Nucleus accumbens (tissue), 56 donors: ENCODE results near the gene BZW2.

Experiments used
- DNase-seq, 56 donors: peaks; one replicate each; lab custom pipeline; 2025; lab: John Stamatoyannopoulos, UW

The BZW2 gene

DNA sequence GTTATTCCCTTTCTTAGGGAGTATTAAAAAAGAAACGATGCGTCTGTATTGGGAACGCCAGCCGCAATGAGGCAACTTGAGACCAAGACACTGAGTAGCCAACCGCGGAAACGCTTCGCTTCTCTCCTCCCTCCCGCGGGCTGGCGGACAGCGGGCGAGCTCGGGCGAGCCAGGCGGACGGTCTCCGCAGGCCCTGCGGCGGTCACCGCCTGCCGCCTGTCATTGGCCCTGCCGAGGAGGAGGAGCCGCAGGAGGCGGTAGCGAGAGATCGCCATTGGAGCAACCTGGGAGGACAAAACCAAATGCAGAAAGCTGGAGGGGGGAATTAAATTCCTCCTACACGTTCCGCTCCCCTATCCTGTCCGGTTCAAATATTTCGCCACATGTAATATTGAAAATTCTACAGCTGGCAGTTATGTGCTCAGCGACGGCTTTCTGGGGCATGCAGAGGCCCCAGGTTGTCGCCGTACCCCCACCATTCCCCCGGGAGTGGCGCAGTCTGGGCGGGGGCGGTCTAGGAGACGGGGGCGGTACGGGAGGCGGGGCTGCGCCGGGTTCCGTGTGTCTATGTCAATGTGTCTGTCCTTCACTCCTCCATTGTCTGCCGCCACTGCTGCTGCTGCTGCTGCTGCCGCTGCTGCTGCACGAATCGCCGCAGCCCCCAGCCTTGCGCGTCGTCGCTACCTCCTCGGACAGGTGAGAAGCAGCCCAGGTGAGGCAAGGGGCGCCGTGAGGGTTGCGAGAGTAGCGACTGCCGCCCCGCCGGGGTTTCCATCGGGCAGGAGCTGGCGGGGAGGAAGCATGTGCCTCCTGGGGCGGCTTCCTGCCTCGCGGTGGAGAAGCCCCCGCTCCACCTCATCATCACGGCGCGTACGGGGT lies at the start of gene BZW2, which contains the start of gene ANKMY2:
BZW2 (plus strand) TSS at position 589 of the 879 bp plus-strand sequence. CDS start 19,263 bp downstream, outside the sequence.
ANKMY2 (minus strand) TSS at position 162 of the 879 bp plus-strand sequence. CDS start 181 bp downstream, outside the sequence.
- DNase-seq, result peak; percentile 40 to 96 (median 90)

DNA sequence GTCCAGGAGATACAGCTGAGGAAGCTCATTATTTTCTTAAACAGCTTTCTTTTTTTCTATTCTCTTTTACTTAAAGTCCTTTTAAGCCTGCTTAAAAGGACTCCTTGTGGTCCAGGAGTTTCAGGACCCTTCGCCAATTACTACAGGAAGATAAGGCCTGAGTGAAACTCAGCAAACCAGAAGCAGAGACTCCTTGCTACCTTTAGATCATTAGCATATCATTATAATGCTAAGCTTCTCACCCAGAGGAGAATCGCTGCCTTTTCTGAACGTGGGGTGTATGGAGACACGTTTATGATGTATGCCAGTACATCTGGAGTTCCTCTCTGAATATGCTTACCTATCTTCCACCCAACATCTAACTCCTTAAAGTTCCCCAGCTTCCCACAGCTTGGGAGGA lies 48.0 kb upstream of the BZW2 start:
- no peak for DNase-seq

DNA sequence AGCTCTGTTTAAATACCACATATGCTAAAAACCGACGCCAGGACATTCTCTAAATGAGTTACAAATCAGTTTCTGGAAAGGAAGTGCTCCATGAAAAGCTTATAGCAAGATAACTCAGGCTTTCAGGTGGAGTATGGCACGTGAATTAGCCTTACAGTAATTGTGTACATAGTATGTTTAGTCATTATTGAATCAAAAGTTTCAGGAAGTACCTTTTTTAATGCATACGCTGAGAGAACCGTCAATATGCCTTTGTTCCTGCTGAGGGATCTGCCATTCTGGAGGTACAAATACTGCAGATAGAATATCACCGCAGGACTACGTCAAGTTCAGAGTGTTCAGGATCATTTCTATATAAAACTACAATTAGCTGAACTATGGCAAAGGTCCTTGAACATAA lies 46.1 kb upstream of the BZW2 start:
- DNase-seq, result no peak

DNA sequence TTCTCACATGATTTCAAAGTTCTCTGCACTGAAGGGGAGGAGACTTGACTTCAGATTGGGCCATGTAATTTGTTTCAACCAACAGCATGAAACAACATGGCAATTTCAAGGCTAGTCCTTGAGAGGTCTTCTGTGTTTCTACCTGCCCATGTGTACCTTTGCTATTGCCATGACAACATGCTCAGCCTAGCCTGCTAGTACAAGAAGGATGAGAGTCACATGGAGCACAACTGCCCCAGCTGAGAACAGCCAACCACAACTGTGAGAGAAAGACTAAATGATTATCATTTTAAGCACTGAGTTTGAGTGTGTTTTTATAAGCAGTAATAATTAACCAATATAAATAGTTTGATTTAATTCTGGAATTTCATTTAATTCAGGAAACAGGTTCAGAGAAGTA lies 42.3 kb upstream of the BZW2 start:
- DNase-seq, result no peak

DNA sequence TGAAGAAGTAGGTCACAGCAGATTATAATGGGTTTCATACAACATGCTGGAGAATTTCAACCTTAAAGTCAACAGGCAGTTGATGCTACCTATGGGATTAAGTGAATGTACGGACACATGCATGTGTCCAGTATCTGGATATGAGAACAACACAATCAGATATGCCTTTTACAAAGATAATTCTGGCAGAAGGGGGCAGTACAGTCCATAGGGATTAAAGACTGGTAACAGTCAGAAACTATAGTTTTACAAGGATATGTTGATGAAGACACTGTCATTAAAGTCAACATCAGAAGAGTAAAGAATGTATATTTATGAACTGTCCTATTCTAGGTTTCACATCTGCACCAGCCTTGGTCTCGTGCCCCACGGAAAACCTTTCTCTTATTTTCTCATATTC lies 41.9 kb upstream of the BZW2 start:
- no peak for DNase-seq

DNA sequence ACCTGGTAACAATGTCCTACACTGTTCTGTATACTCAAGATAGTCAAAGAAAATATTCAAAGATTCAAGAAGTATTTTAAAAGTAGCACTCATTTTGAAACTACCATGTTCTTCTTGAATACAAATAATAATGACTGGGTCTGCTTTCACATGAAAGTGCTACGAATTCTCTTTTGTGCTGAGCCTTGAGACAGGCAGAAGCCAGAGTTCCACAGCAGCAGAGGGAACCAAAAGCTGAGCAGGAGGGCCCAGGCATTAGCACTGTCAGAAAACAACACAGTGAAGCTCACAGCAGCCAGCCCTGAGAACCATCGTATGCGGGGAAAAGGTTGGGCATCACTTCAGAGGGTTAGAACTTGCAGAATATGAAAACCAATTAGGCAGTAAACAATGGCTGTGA lies 39.3 kb upstream of the BZW2 start:
- no peak for DNase-seq

DNA sequence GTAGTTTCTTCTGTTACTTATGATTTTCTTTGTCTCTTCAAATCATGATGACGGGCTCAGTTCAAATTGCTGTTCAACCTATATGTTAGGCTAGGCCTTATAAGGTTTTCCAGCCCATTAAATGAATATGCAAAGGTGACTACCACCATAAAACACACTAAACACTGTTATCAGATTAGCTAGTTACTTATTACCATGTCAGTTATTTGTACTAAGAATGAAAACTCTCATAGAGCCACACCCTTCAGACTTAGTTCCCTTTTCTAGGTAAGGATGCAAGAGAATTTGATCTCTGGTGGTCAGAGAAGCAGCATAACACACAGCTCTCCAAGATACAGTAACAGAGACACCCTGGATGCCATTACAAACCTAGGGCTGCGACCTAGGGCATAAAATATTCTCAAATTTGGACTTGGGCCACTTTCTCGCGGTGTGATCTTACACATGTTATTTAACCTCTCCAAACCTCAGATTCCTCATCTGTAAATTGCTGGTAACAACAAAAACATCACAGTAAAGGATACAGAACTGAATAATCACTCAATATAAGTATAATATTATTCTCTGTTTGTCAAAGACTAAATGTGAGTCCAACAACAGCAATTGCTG lies 36.0 kb upstream of the BZW2 start:
- no peak for DNase-seq

DNA sequence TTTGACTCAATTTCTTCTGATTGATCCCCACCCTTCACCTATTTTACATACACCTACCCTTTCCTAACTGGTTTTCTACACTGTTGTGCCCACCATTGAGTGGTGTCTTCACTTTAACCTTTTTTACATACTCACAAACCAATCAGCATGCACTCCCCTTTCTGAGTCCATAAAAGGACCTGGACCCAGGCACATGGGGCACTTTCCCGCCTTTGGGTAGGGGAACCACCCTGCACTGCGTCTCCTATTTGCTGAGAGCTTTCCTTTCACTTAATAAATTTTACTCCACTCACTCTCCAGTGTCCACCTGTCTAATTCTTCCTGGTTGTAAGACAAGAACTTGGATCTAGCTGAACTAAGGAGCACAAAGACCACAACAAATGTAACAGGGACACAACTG lies 34.3 kb upstream of the BZW2 start:
- no peak for DNase-seq

DNA sequence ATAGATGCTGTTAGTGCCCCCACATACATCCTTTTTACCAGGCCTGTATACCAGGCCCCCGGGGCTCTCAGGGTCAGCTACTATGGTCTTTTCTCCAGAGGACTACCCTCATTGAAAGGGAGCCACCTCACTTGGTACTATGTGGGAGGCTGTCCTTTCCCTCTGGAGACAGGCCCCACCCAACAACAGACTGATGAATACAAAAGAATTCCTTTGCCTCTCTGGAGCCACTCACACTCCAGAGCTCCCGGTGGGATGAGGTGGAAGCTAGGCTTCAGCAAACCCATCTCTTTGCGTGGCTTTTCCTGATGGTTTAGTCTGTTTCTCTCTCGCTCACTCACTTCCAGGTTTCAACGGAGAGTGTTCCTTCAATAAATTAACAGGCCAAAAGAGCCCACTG lies 30.8 kb upstream of the BZW2 start:
- DNase-seq, result no peak

DNA sequence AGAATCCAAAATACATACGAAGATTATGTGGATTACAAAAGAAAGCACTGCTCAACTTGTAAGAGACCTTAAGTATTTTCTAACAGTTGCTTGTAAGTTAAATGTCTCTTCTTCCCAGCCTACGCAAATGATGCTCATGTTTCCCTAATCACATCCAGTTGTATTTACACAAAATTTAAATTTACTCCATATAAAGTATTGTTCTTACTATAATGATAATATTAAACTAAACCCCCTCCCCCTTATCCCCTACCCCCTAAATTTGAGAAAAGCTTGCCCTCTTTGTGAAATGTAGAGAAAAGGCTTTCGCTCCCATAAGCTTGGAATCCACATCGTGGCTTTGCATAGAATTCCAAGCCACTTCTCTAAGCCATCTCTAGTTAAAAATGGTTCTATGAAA lies 29.9 kb upstream of the BZW2 start:
- no peak for DNase-seq

DNA sequence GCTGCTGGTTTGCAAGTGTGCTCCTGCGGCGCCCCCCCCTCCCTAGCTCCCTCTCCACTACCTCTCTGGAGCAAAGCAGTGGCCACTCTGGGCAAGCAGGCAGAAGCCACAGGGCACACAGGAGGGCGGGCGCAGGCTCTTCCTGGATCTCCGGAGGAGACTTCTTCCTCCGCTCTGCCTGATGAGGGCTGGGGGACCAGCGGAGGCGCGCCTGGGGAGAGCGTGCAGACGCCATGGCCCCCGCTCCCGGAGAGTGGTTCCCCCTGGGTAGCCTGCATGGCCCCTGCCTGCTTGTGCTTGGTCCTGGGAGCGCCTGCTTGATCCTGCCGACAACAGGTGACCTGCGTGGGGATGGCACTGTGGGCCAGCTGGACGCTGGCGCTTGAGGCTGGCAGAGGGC lies 29.4 kb upstream of the BZW2 start:
- no peak for DNase-seq

DNA sequence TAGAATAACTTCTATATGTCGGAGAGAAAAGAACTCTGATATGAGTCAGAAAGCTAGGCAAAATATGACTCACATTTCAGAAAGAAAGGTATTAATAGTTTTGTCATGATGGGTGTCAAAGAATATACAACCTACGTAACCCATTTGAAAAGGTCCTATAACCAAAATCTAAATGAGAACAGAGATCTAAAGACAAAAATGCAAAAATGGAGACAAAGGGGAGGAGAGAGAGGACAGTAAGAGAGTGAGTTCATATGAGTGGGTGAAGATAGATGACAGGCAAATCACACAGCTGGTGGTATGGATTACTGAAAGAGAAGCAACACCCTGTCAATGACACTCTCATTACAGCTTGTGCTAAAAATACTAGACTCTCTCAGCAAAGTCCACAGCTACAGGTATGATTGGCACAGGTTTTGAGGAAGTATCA lies 26.0 kb upstream of the BZW2 start:
- DNase-seq, result peak in 3 of 56 donors; percentile 5 to 48 (median 34)

DNA sequence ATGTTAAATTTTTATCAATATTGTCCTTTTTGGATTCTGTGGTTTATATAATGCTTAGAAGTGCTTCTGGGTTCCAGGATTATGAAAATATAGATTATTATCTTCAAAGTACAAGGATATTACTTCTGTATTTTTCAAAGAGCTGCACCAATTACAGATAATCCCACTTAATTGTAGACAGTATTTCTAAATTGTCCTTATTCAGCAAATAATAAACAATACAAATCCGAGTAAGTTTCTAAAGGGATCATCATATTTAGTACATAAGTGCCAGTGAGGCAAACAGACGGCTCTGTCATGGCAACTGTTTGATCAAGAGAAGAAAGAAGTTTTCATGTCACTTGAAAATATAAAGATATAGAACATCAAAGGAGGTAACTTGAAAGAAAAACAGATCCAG lies 19.6 kb upstream of the BZW2 start:
- no peak for DNase-seq

DNA sequence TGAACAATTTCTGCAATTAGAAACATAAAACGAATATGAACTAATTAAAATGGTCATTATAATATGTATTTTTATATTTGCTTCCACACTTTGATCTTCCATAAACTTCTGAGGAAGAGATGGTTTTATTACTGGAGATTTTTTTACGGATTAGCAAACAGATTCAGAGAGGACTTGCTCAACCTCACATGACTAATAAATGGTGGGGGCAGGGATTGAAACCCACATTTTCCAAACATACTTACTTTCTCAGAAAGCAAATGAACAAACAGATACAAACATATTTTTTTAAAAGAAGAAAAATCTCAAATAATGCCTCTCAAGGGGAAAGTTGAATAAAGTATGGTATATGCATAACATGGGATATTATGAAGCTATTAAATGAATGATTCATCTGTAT lies 18.7 kb upstream of the BZW2 start:
- DNase-seq, result no peak

DNA sequence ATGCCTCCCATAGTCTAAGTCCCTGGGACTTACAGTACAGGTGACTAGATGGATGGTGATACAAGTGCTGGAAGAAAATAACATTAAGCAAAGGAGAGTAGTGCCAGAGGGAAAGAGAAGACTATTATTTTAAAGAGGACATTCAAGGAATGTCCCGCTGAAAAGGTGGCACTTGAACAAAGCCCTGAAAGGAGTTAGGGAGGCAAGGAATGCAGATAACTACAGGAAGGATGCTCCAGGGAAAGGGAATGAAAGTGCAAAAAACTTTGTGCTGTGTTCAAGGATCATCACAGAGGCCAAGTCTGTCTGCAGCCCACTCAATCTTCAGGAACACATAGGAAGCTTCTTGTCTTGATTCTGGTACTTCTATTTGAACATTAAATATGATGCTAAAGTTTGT lies 15.3 kb upstream of the BZW2 start:
- no peak for DNase-seq

DNA sequence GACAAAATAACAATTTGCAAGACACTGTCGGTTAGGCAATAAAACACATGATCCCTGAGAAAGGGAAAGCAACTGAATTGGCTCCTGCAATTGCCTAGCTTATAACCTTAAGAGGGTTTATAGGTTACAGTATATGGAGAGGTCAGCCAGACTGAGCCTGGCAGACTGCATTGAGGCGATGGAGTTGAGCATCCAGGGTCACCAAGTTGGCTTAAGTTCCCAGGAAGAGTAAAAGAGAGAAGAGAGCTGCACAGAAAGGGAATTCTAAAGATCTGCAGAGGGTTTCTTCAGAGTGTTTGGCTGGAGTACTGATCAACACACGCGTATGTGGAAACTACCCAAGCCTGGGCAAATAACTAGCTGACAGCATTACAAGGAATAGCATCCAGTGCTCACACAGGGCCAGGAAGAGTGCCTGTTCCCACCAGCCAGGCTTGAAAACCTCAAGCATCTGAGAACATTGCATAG lies 11.7 kb upstream of the BZW2 start:
- DNase-seq, result peak in 4 of 56 donors; percentile 6 to 33 (median 24)

DNA sequence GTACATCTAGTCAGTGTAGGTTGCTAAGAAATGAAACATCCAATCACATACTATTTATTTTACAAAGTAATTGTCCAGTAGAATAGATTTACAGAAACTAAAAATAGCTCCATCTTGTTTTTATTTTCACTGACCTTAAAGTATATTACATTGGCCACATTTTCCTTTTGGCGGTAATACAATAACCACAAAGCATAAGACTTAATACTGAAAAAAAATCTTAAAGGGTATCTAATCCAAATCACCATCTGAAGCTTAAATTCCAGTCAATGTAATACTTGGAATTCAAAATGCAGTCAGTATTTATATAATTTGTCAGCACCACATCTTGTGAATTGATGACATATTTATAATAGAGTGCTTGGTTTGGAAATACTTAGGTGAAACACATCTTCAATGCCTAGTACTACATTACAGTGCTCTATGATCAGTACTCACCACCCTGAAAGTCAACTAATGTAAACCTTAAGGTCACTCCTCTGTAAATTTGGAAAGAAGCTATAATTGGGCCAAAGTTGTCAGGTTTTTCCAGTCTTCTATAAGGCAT lies 9.4 kb upstream of the BZW2 start:
- no peak for DNase-seq

DNA sequence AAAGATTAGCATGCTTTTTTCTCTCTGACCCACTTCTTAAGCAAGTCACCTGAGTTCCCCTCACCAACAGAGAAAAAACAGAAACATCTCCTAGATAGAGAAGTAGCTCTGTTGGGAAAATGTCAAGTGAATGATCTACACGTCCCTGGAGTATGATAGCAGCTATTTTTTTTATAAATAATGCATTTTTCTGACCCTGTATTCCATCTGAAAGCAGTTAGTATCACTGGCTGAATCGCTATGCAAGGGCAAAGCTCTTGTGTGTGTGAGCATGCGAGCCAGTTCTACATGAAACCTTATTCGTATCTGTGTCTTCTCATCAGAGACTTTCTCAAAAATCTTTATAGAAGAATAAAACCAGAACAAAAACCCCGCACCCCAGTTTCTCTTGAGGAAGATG lies 8.6 kb upstream of the BZW2 start:
- DNase-seq, result no peak

DNA sequence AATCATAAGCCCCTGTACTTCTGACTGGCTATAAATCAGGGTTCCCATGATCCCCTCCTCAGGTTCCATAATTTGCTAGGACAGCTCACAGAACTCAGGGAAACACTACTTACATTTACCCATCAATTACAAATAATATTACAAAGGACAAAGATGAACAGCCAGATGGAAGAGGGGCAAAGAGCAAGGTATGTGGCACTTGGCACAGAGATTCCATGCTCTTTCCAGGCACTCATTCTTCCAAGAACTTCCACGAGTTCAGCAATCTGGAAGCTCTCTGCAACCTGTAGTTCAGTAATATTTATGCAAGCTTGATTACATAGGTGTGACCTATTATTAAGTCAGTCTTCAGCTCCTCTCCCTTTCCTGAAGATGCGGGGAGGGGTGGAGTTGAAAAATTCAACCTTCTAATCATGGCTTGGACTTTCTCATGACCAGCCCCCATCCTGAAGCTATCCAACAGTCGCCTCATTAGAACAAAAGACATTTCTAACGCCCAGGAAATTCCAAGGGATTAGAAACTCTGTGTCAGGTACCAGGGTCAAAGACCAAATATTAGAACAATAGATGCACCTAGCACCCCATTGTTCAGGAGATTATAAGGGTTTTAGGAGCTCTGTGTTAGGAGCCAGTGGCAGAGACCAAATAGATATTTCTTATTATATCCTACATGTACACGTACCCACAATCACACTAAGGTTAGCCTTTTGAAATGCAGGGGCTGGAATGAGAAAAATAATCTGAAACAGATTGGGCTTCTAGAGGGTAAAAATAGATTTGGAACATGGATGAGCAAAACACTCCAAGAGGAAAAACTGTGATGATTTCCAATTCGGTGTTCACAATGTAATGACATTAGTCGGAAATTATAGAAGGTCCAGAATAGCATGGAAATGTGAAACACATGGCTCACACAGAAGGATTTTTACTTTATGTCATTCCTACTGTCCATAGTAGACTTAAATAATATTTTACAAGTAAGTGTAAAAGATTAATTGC lies 7.4 kb upstream of the BZW2 start:
- no peak for DNase-seq

DNA sequence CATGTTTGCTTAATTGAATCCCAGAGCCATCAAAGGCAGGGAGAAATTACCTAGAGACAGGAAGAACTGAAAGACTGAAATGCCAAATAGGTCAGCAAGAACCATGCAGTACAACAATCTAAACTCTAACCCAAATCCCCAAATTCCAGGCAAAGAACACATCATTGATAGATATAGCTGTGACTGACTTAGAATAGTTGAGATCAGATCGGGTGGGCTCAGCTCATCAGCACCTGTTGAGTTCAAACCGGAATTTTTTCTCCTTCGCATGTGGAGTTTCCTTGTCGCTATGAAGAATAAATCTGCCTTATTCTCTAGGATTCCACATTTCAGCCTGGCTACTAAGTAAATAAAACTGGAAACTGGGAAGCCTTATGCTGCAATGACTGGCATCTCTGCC lies 1.8 kb upstream of the BZW2 start:
- DNase-seq, result no peak
